HEK293 (cell line): ENCODE data around the gene PGAP1.

Experiments
- CTCF ChIA-PET: fragments of 350-600 bp; formaldehyde crosslinking; extraction: SDS; loops from one replicate; lab custom pipeline; 2021; ENCODE audit warnings: antibody characterized with exemption; lab: Yijun Ruan, JAX
- POLR2A ChIA-PET: fragments of 300-600 bp; formaldehyde crosslinking; extraction: SDS; loops from one replicate; lab custom pipeline; 2020; ENCODE audit warnings: antibody characterized with exemption, inconsistent platforms; lab: Yijun Ruan, JAX
- H3K27ac ChIP-seq: fragments of 200-500 bp; sonication (Bioruptor generic); 2 replicates; pipeline ENCODE4 v1.5.1; 2014; ENCODE audit warnings: low read depth, low read length, control low read depth, inconsistent platforms; ENCODE audit errors: extremely low read depth
- H3K36me3 ChIP-seq, 2 experiments: fragments of 200-500 bp in 1 of 2; sonication (Bioruptor generic) in 1 of 2; 1 replicate in 1 of 2; 2 replicates in 1 of 2; pipeline ENCODE4 v1.5.1; 2014 to 2017; ENCODE audit warnings: inconsistent platforms in 2 of 2, low read length in 2 of 2; ENCODE audit not compliant: control insufficient read depth in 2 of 2, insufficient read depth in 1 of 2
- H3K4me1 ChIP-seq: fragments of 200-500 bp; sonication (Bioruptor generic); 2 replicates; pipeline ENCODE4 v1.5.1; 2014; ENCODE audit warnings: mild to moderate bottlenecking, low read length, inconsistent platforms; ENCODE audit not compliant: control insufficient read depth, insufficient read depth
- H3K4me3 ChIP-seq: 2 replicates; pipeline ENCODE4 v1.5.1; 2011; ENCODE audit warnings: low read depth, mild to moderate bottlenecking, control low read depth, low read length, moderate library complexity
- H3K9me3 ChIP-seq: fragments of 200-500 bp; sonication (Bioruptor generic); 2 replicates; pipeline ENCODE4 v1.5.1; 2014; ENCODE audit warnings: low read depth, low read length, inconsistent platforms; ENCODE audit not compliant: control insufficient read depth, insufficient read depth
- BCL11A ChIP-seq: fragments of 450-650 bp; formaldehyde crosslinking; IDR thresholded peaks from 2 replicates; pipeline ENCODE4 v1.5.1; 2016; ENCODE audit warnings: low read depth, missing biosample characterization, missing genetic modification characterization
- BCL11B ChIP-seq: fragments of 450-650 bp; formaldehyde crosslinking; IDR thresholded peaks from 2 replicates; pipeline ENCODE4 v1.5.1; 2016; ENCODE audit warnings: low read depth, missing biosample characterization, missing genetic modification characterization
- PRDM4 ChIP-seq: fragments of 450-650 bp; formaldehyde crosslinking; IDR thresholded peaks from 2 replicates; pipeline ENCODE4 v1.5.1; 2017; ENCODE audit warnings: missing biosample characterization, missing genetic modification characterization
- ZFP37 ChIP-seq: fragments of 450-650 bp; formaldehyde crosslinking; IDR thresholded peaks from 2 replicates; pipeline ENCODE4 v1.5.1; 2016; ENCODE audit warnings: missing biosample characterization, missing genetic modification characterization
- ZNF280C ChIP-seq: fragments of 450-650 bp; formaldehyde crosslinking; IDR thresholded peaks from 2 replicates; pipeline ENCODE4 v1.5.1; 2016; ENCODE audit warnings: missing biosample characterization, missing genetic modification characterization
- ZNF473 ChIP-seq: fragments of 450-650 bp; formaldehyde crosslinking; IDR thresholded peaks from 2 replicates; pipeline ENCODE4 v1.5.1; 2017; ENCODE audit warnings: missing biosample characterization, missing genetic modification characterization
- ZNF544 ChIP-seq: fragments of 450-650 bp; formaldehyde crosslinking; IDR thresholded peaks from 2 replicates; pipeline ENCODE4 v1.5.0; 2017; ENCODE audit warnings: missing biosample characterization, missing genetic modification characterization
- ZNF571 ChIP-seq: fragments of 450-650 bp; formaldehyde crosslinking; IDR thresholded peaks from 2 replicates; pipeline ENCODE4 v1.5.0; 2017; ENCODE audit warnings: missing biosample characterization, missing genetic modification characterization
- ZNF645 ChIP-seq: fragments of 450-650 bp; formaldehyde crosslinking; IDR thresholded peaks from 2 replicates; pipeline ENCODE4; 2016; ENCODE audit warnings: missing biosample characterization, missing genetic modification characterization
- TF ChIP-seq, protein P1 (sequence below): fragments of 450-650 bp; formaldehyde crosslinking; IDR thresholded peaks from 2 replicates; pipeline ENCODE4 v1.5.1; 2016; ENCODE audit warnings: missing biosample characterization, missing genetic modification characterization
- TF ChIP-seq, protein P2 (sequence below): fragments of 450-650 bp; formaldehyde crosslinking; IDR thresholded peaks from 2 replicates; pipeline ENCODE4 v1.5.1; 2017; ENCODE audit warnings: missing biosample characterization, missing genetic modification characterization
- TF ChIP-seq, protein P3 (sequence below): fragments of 450-650 bp; IDR thresholded peaks from 2 replicates; pipeline ENCODE4 v1.5.1; 2018; ENCODE audit warnings: missing biosample characterization, mild to moderate bottlenecking, missing genetic modification characterization

Gene PGAP1

DNA sequence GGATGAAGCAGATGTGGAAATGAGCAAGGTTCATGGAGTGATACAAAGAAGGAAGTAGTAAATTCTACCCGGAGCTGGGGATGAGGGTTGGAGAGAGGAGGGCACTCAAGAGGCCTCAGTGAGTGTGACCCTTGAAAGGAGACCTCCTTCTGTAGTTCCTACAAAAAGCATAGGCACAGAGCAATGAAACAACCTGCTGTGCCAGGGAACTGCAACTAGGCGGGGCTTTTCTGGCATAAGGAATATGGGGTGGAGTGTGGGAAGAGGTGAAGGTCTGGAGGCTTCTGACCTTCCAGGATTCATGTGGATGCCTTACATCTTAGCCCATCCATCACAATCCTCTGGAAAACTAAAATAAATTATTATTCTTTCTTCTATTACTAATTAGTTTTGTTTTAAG is 25.5 kb upstream of the PGAP1 start:
- Histone ChIP-seq H3K36me3 (no peaks in the 10 kb centered on the region), H3K9me3 (no peaks in the 10 kb centered on the region), H3K27ac (no peak overlapping the region), H3K4me1 (no peaks in the 10 kb centered on the region), H3K4me3 (no peak overlapping the region)
- CTCF ChIA-PET = interaction anchor here (0.5 kb wide), 1 partner anchor 809 kb away, joined by 4 read pairs; no protein-coding TSS in a partner anchor
- POLR2A ChIA-PET = no interaction called here
- TF ChIP-seq ZNF571 (tag by site-specific recombination) = no peak
- TF ChIP-seq BCL11A (tag by site-specific recombination) = no peak
- no peak for TF ChIP-seq ZNF645 (tag by site-specific recombination)
- no peak for TF ChIP-seq ZFP37
- no peak for TF ChIP-seq ZNF544 (tag by site-specific recombination)
- no peak for TF ChIP-seq ZNF473 (tag by site-specific recombination)
- TF ChIP-seq ZNF280C (tag by site-specific recombination) = no peak
- TF ChIP-seq, protein P1, sequence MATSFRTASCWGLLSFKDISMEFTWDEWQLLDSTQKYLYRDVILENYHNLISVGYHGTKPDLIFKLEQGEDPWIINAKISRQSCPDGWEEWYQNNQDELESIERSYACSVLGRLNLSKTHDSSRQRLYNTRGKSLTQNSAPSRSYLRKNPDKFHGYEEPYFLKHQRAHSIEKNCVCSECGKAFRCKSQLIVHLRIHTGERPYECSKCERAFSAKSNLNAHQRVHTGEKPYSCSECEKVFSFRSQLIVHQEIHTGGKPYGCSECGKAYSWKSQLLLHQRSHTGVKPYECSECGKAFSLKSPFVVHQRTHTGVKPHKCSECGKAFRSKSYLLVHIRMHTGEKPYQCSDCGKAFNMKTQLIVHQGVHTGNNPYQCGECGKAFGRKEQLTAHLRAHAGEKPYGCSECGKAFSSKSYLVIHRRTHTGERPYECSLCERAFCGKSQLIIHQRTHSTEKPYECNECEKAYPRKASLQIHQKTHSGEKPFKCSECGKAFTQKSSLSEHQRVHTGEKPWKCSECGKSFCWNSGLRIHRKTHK (tag by site-specific recombination) = no peak
- TF ChIP-seq PRDM4 (tag by site-specific recombination) = no peak
- TF ChIP-seq, protein P2, sequence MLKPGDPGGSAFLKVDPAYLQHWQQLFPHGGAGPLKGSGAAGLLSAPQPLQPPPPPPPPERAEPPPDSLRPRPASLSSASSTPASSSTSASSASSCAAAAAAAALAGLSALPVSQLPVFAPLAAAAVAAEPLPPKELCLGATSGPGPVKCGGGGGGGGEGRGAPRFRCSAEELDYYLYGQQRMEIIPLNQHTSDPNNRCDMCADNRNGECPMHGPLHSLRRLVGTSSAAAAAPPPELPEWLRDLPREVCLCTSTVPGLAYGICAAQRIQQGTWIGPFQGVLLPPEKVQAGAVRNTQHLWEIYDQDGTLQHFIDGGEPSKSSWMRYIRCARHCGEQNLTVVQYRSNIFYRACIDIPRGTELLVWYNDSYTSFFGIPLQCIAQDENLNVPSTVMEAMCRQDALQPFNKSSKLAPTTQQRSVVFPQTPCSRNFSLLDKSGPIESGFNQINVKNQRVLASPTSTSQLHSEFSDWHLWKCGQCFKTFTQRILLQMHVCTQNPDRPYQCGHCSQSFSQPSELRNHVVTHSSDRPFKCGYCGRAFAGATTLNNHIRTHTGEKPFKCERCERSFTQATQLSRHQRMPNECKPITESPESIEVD (tag by site-specific recombination) = no peak

GRCh38 chr2:196949116-196949515 is 22.6 kb upstream of the PGAP1 start:
- POLR2A ChIA-PET = no interaction called here
- no peak overlapping the region for H3K4me3 ChIP-seq
- no peak overlapping the region for H3K27ac ChIP-seq
- TF ChIP-seq, protein P3, sequence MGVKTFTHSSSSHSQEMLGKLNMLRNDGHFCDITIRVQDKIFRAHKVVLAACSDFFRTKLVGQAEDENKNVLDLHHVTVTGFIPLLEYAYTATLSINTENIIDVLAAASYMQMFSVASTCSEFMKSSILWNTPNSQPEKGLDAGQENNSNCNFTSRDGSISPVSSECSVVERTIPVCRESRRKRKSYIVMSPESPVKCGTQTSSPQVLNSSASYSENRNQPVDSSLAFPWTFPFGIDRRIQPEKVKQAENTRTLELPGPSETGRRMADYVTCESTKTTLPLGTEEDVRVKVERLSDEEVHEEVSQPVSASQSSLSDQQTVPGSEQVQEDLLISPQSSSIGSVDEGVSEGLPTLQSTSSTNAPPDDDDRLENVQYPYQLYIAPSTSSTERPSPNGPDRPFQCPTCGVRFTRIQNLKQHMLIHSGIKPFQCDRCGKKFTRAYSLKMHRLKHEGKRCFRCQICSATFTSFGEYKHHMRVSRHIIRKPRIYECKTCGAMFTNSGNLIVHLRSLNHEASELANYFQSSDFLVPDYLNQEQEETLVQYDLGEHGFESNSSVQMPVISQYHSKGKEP = peak; percentile 51
- no peak for TF ChIP-seq BCL11B
- TF ChIP-seq, all 188 proteins: peak for 1
- CTCF ChIA-PET = interaction anchor here (0.6 kb wide), 1 partner anchor 185 kb away, joined by 3 read pairs; no protein-coding TSS in a partner anchor
- H3K4me1 ChIP-seq = no peaks in the 10 kb centered on the region
- no peaks in the 10 kb centered on the region for H3K9me3 ChIP-seq
- H3K36me3 ChIP-seq = no peaks in the 10 kb centered on the region
